Activated CD8-positive, alpha-beta memory T cell treated with anti-CD3 and anti-CD28 coated beads, Interleukin-2, amount 50 U/mL, for 48 hours (primary cell): ENCODE data around the gene EXOC6.
A peak's percentile ranks its signal among the peaks of the same experiment; 100 is the strongest.

Experiments
- DNase-seq: peaks from one replicate; pipeline ENCODE4 v3.0.0-alpha.2; 2020

EXOC6 gene

GRCh38 chr10:92848441-92849233, at the start of gene EXOC6:
TSS of gene EXOC6 (plus strand) at chr10:92848520. CDS start at chr10:92848534, 14 bp downstream.
- DNase-seq = peak; percentile 90

DNA sequence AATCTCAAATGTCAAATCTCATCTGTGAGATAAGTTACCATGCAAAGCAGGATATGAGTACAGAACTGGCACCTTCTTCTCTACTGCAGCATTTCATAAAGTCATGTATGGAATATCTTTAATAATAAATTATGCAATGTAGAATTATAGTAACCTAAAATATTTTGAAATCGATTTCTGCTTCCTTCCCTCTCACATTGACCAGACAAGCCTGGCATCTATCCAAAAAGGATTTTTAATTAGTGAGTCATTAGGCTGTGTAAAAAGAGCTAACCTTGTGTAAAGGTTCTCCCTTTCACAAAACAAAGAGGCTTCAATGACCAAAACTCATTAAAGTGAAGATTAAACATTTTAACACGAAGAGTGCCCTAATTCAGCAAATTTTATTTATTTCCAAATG, 48.8 kb upstream of the EXOC6 start:
- DNase-seq = no peak

DNA sequence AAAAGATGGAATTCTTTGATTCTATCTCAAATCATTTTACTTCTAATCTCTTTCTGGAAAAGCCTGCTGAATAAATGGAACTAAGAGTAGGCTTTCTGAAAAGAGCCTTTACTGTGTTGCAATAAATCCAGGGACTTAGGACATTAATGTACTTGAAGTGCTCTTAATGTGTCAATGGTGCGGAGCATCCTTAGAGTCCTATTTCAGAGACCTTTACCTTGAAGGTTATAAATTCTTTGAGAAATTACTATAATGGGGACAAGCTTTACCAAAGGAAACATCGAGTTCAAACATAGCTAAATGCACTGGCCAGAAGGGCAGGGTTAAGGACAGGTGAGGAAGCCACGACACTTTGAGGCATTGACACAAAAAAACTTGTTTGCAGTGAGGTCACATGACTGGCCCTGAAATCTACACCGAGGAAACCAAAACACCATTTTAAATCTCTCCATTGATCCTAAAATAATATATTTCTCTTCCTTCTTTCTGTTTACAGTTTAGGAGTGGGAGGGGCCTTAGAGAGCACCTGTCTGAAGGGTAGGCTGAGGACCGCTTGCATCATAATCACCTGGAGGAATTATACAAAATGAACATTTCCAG, 48.1 kb upstream of the EXOC6 start:
- DNase-seq = no peak

DNA sequence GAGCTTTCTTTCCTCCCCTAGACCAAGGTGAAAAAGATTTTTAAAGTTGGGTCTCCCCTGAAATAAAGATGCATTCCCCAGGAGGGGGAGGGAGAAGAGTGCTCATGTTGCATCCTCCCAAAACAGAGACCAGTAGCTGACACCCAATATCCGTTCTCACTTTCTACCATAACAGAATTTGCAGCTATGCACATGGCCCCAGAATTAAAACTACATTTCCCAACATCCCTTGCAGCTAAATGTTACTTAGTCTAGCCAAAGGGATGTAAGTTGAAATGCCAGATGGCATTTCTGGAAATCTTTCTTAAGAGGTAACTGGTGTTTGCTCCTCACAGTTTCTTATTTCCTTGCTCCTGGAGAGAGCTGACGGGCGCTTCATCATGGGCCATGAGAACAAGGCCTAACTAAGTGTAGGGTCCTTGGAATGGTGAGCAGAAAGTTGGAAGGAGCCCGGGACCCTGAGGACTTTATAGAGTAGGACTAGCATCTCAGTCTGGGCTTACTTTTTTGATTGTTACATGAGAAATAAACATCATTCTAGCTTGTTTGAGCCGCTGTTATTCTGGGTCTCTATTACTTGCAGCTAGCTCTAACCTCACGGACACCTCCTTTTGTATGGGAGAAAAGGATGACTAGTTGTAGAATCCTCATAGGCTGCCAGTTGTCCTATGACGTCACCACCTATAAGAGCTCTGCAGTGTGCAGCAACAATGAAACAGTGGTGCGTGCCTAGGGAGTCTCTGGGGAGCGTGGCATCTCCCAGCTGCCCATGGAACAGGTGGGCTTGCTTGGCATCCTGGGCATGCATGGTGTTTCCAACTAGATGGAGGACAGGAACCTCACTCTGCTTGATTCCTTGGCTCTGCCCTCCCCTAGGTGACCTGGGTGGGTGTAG, 46.1 kb upstream of the EXOC6 start:
- no peak for DNase-seq

DNA sequence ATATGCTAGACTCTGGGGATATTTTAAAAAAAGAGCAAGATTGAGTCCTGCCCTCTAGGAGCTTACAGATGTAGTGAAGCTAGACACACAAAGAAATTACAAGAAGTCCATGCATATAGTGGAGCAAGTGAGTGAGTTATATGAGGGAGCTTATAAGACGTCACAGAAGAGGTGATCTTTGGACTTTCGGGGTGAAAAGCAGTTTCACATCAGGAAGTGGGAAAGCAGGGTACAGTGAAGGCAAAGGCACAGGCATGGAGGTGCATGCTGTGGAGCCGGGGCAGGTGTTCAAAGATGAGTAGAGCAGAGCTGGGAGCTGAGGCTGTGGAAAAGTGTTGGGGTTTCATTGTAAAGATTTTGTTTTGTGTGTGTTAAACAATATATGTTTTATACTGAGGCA, 38.5 kb upstream of the EXOC6 start:
- DNase-seq = no peak

DNA sequence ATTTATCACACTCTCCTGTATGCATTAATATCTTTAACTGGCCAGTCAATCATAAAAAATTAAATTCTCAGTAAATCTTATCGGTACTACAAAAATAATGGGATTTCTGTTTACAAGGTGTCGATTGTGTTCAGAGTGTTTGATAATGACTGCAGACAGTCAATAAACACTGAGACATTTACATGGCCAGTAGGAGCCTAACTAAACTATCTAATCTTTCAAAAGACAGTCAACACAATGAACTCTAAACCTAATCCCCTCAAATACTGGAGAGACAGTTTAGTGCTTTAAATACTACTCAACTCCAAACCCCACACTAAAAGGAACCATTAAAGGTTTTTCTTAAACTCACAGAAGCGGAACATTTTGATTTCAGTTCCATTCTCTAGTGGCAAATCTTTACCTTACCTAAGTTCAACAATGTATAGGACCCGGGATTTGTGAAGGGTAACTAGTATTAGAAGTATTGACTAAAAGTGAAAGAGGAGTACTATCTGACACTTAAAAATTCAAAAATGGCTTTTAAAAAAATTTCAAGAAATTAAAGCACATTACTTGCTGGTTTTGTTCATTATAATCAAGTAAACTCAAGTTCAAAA, 37.3 kb upstream of the EXOC6 start:
- DNase-seq = no peak

DNA sequence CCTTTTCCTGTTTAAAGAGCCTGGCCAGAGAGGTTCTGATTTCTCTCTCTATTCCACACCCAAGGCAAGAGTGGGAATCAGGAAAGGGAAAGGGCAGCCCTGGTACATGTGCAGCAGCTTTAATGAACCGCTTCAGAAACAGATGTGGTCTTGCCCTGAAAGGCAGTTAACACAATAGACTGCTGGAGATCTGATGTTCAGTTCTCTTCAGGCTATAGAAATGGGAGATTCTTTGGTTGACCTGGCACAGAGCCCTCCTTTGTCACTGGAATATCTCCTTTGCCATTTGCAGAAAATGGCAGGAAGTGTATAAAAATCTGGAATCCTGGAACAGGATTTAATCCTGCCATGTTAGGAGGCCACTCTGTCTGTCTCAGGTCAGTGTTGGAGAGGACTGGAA, 36.3 kb upstream of the EXOC6 start:
- DNase-seq = no peak

DNA sequence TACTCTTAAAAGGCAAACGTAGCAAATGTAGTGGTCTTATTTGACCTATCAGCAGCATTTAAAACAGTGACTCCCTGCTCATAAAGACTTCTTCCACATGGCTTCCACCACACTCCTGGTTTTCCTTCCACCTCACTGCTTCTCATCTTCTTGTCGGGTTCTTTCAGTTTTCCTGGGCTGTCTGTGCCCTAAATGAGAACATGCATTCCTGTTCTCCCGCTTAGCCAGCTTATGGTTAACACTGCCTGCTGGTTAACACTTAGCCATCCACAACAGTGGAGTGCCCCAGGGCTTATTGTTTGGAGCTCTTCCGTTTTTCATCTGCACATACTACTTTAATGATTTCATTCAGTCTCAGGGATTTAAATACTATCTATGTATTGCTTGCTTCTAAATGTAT, 34.3 kb upstream of the EXOC6 start:
- DNase-seq = no peak

DNA sequence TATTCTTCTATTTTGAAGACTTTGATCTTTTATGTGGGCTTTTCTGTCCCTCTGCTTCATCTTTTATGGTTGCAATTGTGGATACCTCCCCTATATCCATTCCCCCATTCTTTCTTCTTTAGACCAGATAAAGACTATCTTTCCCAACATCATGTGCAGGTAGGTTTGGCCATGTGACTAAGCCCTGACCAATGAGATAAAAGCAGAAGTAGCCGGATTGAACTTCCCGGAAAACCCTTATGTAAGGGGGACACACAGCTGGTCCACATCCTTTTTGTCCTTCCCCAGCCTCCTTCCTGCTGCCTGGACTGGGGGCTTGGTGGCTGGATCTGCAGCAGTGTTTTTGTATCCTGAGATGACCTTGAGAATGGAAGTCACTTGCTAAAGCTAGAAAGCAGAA, 33.5 kb upstream of the EXOC6 start:
- DNase-seq = no peak

DNA sequence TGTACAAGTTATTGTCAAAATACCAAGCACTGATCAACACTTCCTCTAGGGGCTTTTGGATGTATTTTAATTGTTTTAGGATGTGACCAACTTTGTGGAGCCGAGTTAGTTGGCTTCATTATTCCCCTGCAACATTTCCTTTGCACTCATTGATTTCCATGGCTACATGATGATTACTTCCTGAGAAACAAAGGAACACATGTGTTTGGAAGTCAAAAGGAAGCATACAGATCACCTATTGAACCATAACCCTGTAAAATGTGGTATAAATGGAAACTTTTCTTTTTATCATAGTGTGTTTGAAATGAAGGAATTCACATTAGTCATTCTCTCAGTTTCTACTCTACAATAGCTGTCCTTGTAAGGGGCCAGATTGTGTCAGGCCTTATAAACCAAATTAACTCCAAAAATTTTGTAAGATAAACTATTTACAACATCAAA, 32.2 kb upstream of the EXOC6 start:
- no peak for DNase-seq

GRCh38 chr10:92822060-92822634, 26.2 kb upstream of the EXOC6 start:
- no peak for DNase-seq

GRCh38 chr10:92822964-92823363, 25.4 kb upstream of the EXOC6 start:
- DNase-seq = no peak

DNA sequence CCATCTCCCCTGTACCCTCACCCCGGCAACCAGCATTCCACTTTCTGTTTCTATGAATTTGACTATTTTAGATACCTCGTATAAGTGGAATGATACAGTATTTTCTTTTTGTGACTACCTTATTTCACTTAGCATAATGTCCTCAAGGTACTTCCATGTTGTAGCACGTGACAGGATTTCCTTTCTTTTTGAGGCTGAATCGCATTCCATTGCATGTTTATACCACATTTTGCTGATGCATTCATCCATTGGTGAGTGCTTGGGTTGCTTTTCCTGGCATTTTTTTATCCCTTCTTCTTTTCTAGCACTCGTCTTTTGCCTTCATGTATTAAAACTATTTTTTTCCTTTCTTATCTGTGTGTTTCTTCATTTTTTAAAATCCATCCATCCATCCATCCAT, 22.3 kb upstream of the EXOC6 start:
- DNase-seq = no peak

GRCh38 chr10:92826504-92826903, 21.8 kb upstream of the EXOC6 start:
- no peak for DNase-seq

DNA sequence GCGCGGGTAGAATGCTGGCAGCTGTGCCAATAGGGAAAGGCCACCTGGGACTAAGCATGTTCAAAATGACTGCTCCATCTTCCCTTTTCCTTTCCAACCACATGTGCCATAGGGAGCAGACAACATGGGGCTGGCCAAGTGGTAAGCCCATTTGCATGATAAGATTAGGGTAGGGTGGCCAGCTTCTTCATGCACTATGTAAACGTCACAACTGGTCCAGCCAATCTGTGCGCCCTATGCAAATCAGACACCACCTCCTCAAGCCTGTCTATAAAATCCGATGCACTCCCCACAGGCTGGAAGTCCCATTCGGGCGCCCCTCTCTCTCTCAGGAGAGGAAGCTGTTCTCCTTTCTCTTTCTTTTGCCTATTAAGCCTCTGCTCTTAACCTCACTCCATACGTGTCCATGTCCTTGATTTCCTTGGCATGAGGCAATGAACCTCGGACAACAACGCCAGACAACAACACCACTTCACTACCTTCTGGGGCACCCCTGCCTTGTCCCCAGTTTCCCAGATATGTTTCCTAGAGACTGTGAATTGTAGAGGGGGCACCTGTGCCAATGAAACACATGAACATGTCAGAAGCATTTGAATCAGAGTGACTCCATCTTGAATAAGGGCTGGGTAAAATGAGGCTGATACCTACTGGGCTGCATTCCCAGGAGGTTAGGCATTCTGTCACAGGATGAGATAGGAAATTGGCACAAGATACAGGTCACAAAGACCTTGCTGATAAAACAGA, 19.1 kb upstream of the EXOC6 start:
- no peak for DNase-seq

- no peak for DNase-seq
Observed at GRCh38 chr10:92829786-92830377, 18.4 kb upstream of the EXOC6 start.

GRCh38 chr10:92830478-92831389, 17.6 kb upstream of the EXOC6 start:
- no peak for DNase-seq

- DNase-seq = no peak
Observed at GRCh38 chr10:92832121-92832520, 16.2 kb upstream of the EXOC6 start.

- no peak for DNase-seq
Observed at GRCh38 chr10:92832998-92833650, 15.2 kb upstream of the EXOC6 start.

DNA sequence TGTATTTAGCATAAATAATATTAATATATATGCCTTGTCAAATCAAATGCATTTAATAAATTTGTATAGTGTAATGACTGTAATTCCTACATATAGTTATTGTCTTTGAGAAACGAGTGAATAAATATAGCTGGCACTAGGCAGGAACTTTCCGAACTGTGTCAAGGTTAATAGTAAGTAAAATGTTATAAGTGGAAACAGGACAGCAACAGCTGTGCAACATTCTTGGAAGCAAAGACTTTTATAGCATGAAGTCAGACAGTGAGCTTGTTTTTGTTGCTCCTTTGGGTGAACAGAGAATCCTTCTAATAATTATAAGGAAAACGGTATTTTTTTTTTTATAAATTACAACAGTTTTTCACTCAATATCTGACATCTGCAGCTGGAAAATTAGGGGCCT, 14.0 kb upstream of the EXOC6 start:
- DNase-seq = no peak
